Peyer's patch (tissue), 4 donors: ENCODE measurements around the gene TTC9C.

Experiments used
- POLR2A ChIP-seq, 2 donors: fragments of 450-650 bp; IDR thresholded peaks; one replicate each; pipeline ENCODE4 v1.5.1; 2017; ENCODE audit warnings: antibody characterized with exemption in 2 of 2, mild to moderate bottlenecking in 2 of 2, moderate library complexity in 2 of 2
- TF ChIP-seq, protein P1 (sequence below), 6 experiments: fragments of 450-650 bp in 4 of 6; fragments of 200-600 bp in 2 of 6; sonication (generic) in 1 of 6; IDR thresholded peaks; one replicate each; pipeline ENCODE4 v1.5.1; 2017 to 2019; ENCODE audit warnings: antibody characterized with exemption in 6 of 6, mild to moderate bottlenecking in 3 of 6, moderate library complexity in 1 of 6

DNA sequence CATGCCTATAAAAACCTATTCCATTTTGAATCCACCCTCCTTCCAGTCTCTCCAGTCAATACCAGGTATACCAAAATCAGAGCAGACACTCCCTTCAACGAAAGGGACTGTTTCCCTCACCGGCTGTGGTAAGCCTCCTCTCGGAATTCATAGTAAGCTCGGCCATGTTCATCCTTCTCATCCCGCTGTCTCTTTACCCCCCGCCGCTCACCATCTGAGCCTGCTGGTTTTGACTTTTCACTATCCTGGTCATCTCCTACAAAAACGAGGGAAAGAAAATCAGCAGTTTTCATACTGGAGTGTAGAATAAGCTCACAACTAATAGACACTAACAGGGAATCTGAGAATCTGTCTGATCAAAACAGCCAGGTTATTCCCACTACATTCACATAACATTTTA, 4.1 kb upstream of the TTC9C start:
- TF ChIP-seq, protein P1, sequence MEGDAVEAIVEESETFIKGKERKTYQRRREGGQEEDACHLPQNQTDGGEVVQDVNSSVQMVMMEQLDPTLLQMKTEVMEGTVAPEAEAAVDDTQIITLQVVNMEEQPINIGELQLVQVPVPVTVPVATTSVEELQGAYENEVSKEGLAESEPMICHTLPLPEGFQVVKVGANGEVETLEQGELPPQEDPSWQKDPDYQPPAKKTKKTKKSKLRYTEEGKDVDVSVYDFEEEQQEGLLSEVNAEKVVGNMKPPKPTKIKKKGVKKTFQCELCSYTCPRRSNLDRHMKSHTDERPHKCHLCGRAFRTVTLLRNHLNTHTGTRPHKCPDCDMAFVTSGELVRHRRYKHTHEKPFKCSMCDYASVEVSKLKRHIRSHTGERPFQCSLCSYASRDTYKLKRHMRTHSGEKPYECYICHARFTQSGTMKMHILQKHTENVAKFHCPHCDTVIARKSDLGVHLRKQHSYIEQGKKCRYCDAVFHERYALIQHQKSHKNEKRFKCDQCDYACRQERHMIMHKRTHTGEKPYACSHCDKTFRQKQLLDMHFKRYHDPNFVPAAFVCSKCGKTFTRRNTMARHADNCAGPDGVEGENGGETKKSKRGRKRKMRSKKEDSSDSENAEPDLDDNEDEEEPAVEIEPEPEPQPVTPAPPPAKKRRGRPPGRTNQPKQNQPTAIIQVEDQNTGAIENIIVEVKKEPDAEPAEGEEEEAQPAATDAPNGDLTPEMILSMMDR (IDR thresholded peaks at IDR 0.05) = no peak
- TF ChIP-seq POLR2A (IDR thresholded peaks at IDR 0.05) = no peak
